Mucosa of gallbladder (tissue), 1 donor: Measurements from ENCODE around the gene TXNDC8. TPM values are rescaled to one million over a fixed set of nuclear protein-coding genes. Genes with fewer than 3 reads are reported as not detected.
A peak's percentile ranks its signal among the peaks of the same experiment; 100 is the strongest.
"Not testable (repeated sequence)": the region's sequence is repeated elsewhere in the genome, so short reads cannot be mapped to it uniquely, and the experiment has no call there.

Experiments used
- DNase-seq: peaks from one replicate; pipeline ENCODE4 v3.0.0-alpha.2; 2020; ENCODE audit warnings: low spot score
- total RNA-seq: library from RNA; stranded (reverse); gene quantifications from one replicate; pipeline ENCODE4 v1.2.1, GENCODE V29; 2021
- donor health status: DM: no; HTN: no; CAD: no.

TXNDC8 gene
- total RNA-seq, 1 donor from 2014 or later, result not detected

GRCh38 chr9:110327716-110328115 is 9.9 kb downstream of the TXNDC8 start:
- no peak for DNase-seq

DNA sequence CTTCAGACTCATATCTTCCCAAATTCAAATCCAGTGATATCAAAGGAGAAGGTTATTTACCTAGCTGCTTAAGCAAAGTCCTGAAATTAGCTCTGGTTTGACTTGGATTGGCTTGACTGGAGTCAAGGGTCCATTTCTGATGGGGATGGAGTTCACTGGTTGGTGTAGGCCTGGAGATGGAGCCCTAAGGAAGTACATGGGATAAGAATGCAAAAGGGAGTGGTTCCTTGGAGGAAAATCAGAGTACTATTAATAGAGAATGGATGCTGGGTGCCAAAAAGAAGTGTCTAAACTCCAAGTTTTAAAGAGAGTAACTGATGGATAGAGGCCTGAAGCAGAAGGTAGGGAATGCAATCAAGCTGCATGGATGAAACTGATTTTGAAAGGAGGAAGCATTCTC is 13.8 kb downstream of the TXNDC8 start:
- no peak for DNase-seq

DNA sequence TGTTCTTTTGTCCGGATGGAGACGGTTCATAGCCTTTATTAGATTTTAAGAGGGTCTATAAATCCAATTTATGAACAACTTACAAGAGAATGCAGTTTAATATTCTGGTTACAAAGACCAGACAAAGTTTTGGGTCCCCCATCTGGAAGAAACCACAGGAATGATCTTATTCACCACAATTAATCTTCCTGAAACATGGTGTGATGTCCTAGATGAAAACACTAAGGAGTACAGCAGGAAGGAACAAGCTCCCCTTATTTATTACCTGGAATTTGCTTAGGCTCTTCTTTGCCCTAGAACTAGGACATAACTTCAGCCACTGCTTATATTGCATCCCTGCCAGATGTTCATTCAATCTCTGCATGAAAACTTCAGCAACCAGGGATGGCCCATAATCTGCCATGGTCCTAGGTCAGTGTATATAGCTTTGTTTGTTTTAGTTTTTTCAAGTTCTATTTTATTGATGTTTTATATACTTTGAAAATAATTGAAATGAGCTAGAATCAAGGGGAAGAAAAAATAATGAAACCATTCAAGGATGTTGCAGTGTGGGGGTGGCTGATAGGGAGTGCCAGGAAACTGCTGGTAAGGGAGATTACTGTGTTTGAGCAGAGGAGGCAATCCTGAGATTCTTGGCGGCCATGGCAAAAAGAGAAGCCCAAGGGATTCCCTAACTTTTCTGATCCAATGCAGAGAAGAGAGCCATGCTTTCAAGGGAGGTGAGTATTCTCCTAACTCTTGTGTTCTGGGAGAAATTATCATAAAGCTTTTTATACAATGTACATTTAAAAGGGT is 16.8 kb downstream of the TXNDC8 start:
- DNase-seq, result no peak

DNA sequence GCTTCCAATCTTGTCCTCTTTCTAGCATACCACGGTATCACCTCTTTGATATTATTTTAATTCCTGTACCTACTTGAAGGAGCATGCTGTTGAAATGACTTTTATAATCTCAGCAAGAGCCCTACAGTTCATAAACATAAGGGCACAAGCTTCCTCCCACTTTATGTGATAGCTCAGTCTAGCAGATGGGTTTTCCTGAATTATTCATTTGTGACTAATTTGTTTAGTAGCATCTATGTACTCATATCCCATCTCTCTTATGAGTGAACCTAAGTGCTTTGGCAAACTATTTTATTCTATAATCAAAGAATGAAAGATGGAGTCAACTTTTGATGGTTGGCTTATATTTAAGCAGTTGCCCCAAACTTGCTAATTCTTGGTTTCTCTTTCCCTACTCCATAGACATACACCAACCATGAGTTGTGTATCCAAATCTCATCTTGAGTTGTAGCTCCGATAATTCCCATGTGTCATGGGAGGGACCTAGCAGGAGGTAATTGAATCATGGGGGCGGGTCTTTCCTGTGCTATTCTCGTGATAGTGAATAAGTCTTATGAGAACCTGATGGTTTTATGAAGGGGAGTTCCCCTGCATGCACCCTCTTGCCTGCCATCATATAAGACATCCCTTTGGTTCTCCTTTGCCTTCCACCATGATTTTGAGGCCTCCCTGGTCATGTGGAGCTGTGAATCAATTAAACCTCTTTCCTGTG is 17.7 kb downstream of the TXNDC8 start:
- no peak for DNase-seq

DNA sequence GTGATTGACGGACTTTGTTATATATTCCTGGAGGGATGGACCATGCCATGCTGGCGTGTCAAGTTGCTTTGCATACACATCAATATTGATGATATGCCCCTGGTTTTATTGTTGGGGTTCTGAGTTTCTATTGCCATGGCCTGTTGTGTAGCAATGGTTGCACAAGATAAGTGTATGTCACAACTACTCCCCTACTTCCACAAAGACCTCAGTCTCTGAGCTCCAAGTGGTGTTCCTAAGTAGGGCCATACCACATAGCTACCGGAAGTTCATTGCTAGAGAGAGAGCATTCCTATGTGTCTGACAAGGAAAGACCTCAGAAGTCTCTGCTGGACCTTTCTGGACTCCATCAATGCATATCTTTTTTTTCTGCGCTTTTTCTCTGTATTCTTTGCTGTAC is 19.8 kb downstream of the TXNDC8 start:
- no peak for DNase-seq

DNA sequence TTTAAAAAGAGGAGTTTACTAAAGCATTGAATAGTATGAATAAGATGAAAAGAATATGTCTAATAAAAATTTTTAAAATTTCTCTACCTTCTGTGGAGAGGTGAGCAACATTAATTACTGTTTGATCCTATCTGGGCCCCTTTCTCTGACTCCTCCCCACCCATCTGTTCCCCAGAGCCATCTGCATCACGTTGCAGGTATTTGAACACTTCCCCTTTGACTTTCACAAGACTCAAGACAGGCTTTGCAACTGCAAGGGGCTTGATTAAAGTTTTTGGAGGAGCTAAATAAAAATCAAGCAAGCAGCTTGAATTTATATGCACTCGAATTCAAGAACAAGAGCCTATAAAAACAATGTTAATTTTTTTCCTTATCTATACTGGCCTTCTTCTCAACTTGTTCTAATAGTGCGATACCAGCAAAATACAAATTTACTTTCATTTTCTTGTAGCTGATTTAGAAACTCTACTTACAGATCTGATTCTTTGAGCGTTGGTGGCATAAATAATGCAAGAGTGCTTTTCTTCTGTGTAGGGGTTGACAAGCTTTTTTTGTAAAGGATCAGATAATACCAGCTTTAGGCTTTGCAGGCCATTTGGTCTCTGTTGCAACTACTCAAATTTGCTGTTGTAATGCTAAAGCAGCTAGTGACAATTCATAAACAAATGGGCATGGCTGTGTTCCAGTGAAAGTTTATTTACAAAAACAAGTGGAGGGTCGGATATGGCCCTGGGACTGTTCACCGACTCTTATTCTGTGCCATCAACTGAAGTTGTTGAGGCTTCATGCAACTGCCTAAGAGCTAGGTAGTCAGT is 21.2 kb downstream of the TXNDC8 start:
- no peak for DNase-seq

DNA sequence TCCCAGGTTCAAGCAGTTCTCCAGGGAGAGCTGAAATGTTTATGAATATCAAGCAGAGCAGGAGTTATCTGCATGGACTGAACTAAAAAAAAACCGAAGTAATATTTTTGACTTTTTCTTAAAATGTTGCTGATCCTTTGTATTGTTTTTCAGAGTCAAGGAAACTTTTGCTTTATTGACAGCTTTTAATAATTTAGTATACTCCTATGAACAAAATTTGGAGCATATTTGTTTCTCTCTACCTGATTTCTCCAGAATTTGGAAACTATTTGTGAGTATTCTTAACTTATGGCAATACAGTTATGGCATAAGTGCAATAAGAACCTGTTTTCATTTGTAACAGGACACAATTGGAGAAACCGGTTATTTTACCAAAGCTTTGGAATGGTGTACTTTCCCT is 25.7 kb downstream of the TXNDC8 start:
- DNase-seq, result not testable (repeated sequence)

GRCh38 chr9:110309681-110310080 is 28.0 kb downstream of the TXNDC8 start:
- DNase-seq, result no peak

GRCh38 chr9:110308633-110309038 is 29.0 kb downstream of the TXNDC8 start:
- DNase-seq, result no peak

- no peak for DNase-seq
Observed at GRCh38 chr9:110307191-110307590, 30.5 kb downstream of the TXNDC8 start.

- DNase-seq, result no peak
Observed at GRCh38 chr9:110303133-110303532, 34.5 kb downstream of the TXNDC8 start.

GRCh38 chr9:110298043-110298605 is 39.5 kb downstream of the TXNDC8 start:
- DNase-seq, result no peak

GRCh38 chr9:110293248-110293647 is 44.4 kb downstream of the TXNDC8 start:
- no peak for DNase-seq

DNA sequence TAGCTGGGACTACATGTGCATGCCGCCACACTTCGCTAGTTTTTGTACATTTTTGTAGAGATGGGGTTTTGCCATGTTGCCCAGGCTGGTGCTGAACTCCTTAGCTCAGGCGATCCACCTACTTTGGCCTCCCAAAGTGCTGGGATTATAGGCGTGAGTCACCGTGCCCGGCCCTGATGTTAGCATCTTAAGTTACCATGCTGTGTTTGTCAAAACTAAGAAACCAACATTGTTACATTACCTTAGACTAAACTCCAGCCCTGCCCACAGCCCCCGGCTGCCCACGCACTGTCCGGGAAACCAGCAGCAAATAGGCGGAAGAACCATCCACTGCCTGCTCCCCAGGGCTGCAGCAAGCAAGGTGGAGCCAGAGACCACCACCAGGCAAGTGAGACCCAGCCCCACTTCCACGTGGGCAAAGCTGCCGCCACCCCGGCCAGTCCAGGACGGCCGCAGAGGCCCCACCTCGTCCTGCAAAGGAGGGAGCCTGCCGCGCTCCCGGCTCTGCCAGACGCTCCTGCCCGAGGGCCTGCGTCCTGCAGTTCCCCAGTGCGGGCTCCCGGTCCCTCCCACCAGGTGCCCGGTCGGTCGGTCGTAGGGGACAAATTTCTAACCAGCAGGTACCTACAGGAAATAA is 45.6 kb downstream of the TXNDC8 start:
- DNase-seq, result no peak

GRCh38 chr9:110290001-110290400 is 47.7 kb downstream of the TXNDC8 start:
- DNase-seq, result no peak

- no peak for DNase-seq
Observed at GRCh38 chr9:110288503-110288902, 49.2 kb downstream of the TXNDC8 start.

DNA sequence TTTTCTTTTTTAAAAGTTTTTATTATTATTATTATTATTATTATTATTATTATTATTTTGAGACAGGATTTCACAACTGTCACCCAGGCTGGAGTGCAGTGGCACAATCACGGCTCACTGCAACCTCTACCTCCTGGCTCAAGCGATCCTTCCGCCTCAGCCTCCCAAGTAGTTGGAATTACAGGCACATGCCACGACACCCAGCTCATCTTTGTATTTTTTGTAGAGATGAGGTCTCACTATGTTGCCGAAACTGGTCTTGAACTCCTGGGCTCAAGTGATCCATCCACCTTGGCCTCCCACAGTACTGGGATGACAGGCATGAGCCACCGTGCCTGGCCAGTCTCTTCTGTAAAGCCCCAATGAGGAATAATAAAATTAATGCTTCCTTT is 50.4 kb downstream of the TXNDC8 start:
- no peak for DNase-seq

DNA sequence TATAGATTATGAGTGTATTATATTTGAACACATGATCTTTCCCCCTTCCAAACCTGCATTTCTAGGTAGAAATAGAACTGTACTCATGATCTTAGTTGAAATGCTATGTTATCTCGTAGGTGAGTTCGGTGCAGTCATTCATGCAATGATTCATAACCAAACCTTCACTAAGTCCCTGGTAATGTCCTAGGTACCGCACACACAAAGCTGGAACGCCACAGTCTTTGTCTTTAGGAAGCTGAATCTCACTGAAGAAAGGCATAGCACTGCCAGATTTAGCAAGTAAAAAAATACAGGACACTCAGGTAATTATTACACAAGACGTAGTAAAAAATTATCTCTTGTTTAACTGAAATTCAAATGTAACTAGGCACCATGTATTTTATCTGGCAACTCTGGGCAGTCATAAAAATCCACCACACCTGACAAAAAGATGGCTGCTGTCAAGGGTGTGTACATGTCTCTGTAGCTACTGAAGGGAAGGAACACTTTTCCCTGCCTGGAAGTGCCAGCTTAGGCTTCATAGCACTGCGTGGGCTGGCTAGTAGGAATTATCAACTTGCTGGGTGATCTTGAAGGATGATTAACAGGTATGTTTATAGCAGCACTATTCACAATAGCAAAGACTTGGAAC is 53.3 kb downstream of the TXNDC8 start:
- DNase-seq, result no peak

DNA sequence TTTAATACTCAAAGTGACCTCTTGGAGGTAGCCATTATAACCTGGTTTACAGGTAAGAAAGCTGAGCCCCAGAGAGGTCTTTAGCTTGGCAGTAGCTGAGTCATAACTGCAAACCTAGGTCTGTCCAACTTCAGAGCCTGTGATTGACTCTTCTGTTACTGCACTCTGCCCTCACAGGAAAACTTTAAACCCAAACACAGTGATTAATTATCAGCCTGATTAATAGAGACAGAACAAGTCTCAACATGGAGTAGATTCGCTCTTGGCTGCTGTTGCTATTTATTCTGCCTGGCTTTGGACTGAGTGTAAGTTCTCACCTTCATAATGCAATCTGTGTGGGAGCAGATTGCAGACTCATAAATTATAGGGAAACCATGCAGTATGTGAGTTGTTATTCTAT is 53.9 kb downstream of the TXNDC8 start:
- peak; percentile 10 for DNase-seq

GRCh38 chr9:110282739-110283081 is 55.0 kb downstream of the TXNDC8 start:
- no peak for DNase-seq

DNA sequence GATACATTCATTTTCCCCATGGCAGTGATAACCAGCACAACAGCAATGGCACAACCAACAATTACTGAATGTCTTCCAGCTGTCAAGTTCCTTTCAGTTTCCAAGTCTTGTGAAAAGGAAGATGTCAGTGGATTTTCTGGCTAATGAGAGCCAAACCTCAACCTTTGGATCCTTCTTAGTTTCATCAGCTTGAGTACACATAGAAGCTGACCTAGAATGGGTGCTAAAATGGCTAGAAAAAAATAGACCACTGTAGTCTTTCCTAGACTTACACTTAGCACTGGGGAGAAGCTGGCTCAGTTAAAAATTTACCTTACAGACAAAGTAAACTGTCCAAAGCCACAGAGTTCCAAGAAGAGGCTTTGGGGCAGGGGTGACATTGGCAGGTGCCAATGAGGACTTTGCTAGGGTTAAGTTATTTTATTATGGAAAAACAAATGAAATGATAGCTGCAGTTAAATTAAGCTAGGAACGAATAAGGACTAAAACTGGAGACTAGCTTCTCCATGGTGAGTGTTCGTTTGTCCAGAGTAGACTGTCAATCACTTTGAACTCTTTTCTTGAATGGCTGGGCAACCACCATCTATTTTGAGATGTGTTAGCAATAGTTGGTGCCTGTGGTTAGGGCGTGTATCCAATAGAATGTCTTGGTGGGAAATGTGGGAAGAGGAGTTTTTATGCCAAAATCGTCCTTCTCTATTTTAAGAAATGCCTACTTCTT is 55.5 kb downstream of the TXNDC8 start:
- no peak for DNase-seq
